Stimulated activated CD8-positive, alpha-beta memory T cell treated with anti-CD3 and anti-CD28 coated beads, Interleukin-4, amount 100 ng/mL, for 24 hours (primary cell): Measurements from ENCODE around the gene RASA4B.
"Not testable (repeated sequence)": the region's sequence is repeated elsewhere in the genome, so short reads cannot be mapped to it uniquely, and the experiment has no call there.

Experiments
- DNase-seq: peaks from one replicate; pipeline ENCODE4 v3.0.0-alpha.2; 2020; ENCODE audit warnings: low read depth

Gene RASA4B

DNA sequence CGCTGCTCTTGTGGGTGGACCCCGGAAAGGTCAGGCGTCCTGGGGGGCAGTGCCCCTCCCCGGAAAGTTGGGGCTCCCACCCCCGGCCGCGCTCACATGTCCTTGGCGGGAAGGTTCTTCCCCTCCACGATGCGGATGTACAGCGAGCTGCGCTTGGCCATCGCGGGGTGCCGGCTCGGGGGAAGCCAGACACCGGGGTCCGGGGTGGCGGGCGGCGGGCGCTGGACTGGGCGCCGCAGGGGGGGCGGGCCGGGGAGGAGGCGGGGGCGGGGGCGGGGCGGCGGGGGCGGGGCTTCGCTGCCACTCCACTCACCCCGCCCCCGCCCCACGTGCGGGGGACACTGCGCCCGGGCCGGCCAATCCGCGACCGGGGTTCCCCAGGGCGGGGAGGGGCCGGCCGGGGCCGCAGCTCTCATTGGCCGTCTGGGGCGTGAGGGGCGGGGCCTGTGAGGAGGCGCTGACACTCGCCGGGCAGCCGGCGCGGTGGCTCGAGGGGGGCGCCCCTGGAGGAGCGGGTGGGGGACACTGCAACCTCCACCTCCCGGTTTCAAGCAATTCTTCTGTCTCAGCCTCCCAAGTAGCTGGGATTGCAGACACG, at the start of gene RASA4B:
Gene RASA4B (minus strand): TSS at position 228 of the 598 bp plus-strand sequence. CDS start 67 bp downstream, at position 161.
- DNase-seq, result not testable (repeated sequence)

DNA sequence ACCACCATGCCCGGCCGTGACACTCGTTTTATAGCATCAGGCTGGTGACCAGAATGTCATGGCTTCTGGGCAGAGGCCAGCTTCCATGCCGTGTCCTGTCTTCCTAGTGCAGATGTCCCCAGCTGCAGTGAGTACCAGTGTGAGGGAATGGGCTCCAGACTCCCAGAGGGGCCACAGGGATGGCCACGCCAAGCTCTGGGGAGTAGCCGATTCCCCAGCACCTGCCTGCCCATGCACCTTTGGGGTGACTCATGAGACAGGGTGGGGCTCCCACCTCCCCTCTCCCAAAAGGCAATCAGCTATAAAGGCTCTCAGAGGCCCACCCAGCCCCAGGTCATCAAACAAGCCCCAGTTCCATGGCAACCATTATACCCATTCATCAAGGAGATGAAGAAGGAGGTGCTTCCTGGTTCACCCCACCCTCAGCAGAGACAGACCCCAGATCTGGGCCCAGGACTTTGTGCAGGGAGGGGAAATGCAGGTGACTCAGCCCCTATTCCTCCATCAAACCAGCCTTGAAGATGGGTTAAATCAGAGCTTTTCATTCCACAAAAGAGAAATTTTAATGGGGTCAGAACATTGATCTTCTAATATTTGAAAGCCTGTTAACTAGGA, 33.3 kb upstream of the RASA4B start, which contains the start of gene SPDYE2:
Gene SPDYE2 (plus strand): TSS at position 419 of the 615 bp plus-strand sequence. CDS start 2,030 bp downstream, outside the sequence.
- DNase-seq, result not testable (repeated sequence)

DNA sequence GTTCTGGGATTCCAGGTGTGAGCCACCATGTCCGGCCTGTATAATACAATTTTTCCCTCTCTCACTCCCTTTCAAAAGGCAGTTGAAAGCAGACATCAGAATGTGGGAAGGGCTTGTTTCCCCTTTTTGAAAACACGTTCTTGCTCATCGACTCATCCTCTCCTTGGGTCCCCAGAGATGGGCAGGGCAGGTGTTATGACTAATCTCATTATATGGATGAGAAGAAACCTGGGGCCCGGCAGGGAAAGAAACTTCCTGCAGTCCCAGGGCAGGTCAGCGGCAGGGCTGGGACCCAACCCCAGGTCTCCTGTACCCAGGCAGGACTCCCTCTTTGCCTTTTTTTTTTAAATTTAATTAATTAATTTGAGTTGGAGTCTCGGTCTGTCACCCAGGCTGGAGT, 28.8 kb upstream of the RASA4B start:
- not testable (repeated sequence) for DNase-seq

DNA sequence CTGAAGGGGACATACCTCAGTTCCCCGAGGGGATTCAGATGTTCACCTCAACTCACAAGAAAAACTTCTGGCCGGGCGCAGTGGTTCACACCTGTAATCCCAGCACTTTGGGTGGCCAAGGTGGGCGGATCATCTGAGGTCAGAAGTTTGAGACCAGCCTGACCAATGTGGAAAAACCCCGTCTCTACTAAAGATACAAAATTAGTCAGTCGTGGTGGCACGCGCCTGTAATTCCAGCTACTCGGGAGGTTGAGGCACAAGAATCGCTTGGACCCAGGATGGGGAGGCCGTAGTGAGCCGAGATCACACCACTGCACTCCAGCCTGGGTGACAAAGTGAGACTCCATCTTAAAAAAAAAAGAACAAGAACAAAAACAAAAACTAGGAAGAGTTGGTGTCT, 27.7 kb upstream of the RASA4B start:
- not testable (repeated sequence) for DNase-seq

DNA sequence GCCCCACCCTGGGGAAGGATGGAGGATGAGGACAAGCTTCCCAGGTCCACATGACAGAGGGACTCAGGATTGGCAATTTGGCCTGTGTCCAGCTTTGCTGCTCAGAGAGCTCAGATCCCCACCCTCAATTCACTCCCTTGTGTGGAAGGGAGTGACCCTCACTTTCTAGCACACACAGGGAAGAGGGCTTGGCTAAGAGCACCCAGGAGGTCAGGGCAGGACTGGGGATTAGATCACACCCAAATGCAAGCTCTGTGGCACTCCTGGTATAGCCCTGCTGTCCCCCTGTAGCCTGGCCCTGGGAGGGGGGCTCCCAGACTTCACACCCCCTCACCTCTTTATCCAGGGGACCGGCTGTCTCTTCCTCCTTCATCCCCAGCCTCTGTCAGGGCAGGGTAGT, 26.8 kb upstream of the RASA4B start:
- DNase-seq, result not testable (repeated sequence)

DNA sequence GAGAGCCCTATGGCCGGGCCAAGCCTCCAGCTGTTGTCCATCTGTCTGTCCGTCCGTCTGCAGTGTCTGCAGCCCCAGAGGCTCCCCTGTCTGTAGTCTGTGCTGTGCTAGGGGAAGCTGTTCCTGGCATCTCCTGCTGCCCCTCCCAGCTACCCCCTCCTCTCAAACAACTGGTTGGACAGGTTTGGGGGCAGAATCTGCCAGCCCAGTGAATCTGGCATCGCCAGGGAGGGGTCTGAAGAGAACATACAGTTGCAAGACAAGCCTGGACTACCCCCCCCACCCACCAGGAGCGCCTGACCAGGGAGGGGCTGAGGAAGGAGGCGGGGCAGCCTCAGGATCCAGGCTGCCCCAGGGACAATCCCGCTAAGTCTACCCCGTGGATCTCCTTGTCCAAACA, 26.0 kb upstream of the RASA4B start, which contains the start of gene UPK3BL2:
Gene UPK3BL2 (minus strand): TSS at position 101 of the 400 bp plus-strand sequence. CDS start 60 bp downstream, at position 41.
- DNase-seq, result not testable (repeated sequence)

DNA sequence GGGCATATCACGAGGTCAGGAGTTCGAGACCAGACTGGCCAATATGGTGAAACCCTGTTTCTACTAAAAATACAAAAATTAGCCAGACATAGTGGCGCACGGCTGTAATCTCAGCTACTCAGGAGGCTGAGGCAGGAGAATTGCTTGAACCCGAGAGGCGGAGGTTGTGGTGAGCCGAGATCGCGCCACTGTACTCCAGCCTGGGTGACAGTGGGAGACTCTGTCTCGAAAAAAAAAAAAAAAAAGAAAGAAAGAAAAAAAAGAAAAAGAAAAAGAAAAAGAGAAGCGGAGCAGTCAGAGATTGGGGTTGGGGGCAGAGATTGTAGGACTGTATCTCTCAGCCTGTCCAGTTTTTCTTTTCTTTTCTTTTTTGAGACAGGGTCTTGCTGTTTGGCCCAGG, 25.2 kb upstream of the RASA4B start:
- not testable (repeated sequence) for DNase-seq

DNA sequence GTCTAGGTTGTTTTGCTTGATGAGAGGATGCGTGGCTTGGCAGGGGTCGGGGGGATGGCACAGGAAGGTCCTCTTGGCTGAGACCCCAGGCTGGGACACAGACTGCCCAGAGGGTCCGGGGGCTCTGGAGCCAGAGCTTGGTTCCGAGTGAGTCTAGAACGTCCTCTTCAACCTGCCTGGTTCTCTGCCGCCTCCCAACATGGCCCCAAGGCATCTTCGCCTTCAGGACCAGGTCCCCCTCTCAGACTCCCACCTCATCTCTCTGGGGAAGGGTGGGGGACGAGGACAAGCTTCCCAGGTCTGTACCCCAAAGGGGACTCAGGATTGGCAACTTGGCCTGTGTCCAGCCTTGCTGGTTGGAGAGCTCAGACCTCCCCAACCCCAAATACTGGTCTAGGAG, 24.5 kb upstream of the RASA4B start:
- DNase-seq, result not testable (repeated sequence)

DNA sequence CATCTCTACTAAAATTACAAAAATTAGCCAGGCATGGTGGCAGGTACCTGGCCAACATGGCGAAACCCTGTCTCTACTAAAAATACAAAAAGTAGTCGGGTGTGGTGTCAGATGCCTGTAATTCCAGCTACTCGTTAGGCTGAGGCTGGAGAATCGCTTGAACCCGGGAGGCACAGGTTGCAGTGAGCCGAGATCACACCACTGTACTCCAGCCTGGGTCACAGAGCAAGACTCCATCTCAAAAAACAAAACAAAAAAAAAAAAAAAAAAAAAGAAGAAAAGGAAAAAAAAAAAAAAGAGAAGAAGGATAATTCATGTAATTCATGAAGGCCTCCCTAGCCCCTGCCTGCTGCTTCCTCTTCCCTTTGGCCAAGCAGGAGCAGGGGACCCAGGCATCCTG, 23.0 kb upstream of the RASA4B start:
- not testable (repeated sequence) for DNase-seq

DNA sequence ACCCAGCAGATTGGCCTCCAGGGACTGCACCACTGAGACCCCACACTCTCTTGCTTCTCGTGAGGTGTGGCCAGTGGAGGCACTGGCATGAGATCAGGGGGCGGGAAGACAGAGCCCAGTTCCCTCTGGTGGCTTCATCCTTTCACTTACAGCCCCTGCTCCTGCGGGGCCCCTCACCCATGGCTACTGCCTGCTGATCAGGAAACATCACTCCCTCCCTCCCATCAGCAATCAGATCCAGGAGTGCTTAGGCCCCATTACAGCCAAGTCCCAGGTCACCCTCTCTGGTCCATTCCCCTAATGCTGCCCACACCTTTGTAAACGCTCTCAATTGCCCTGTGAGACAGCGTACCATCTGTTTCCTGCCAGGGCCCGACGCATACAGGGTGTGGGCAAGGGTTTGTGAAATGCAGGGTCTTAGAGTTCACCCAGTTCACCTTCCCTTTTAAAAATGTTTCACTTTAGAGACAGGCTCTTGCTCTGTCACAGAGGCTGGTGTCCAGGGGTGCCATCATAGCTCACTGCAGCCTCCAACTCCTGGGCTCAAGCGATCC, 17.6 kb upstream of the RASA4B start:
- not testable (repeated sequence) for DNase-seq

DNA sequence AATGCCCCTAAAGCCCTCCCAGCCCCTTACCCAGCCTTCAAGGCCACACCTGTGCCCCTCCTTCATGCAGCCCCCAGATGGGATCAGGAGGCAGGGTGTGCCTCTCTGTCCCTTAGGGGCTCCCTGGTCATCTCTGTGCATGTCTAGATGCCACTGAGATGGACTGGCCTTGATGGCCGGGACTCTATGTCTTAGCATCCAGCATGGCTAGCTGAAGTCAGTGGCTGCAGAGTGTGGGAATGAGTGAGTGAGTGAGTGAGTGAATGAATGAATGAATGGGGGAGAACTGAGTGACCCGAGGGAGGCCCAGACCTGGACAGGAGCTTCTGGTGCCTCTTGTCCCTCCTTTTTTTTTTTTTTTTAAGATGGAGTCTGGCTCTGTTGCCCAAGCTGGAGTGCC, 14.6 kb upstream of the RASA4B start:
- DNase-seq, result not testable (repeated sequence)

DNA sequence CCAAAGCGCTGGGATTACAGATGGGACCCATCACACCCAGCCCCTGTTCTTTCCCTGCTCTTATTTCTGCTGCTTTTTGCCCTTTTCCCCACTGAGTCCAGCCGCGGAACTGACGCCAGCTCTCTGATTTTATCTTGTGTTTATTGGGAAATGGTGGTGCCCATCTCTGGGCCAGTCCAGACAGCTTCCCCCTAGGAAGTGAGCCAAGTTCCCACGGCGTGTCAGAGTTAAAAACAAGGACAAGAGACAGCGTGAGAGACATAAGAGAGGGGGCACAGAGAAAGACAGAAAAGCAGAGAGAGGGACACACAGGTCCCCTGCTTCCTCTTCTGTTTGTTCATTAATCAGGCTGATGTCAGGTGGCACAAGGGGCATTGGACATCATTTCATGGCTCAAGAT, 14.0 kb upstream of the RASA4B start:
- DNase-seq, result not testable (repeated sequence)

DNA sequence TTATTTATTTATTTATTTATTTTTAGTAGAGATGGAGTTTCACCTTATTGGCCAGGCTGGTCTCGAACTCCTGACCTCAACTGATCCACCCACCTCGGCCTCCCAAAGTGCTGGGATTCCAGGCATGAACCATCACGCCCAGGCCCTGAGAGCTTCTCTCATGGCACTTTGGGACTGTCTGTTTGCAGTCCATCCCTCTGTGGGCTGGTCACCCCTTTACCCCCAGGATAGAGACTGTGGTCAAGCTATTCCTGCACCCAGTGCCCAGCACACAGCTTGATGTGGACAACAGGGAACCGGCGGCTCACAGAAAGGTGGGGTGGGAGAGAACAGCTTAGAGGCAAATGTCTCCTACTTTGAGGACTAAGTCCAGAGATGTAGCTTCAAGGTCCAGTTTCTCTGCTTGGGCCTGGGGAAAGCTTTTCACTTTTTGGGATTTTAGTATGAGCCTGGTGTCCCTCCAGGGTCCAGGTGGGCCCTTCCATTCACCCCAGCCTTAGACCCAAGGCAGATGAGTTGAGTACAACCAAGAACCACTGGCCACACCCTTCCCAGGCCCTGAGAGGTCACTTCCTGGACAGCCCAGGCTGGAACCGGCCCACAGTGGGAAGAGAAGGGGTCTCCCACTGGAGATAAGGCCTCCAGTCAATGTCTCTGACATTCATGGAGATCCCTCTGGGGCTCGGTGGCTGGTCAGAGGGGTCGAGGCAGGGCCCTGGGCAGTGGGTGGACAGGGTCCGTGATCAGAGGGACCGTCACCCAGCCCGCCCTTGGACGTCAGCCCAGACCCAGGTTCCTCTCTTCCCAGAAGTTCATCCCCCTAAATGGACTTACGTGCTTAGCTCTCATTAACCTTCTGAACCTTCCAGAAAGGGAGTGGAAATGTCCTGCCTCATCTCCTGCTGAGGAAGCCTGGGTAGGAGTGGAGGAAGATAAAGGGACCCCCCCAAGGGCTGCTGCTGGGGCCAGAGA, 10.5 kb upstream of the RASA4B start:
- DNase-seq, result not testable (repeated sequence)

DNA sequence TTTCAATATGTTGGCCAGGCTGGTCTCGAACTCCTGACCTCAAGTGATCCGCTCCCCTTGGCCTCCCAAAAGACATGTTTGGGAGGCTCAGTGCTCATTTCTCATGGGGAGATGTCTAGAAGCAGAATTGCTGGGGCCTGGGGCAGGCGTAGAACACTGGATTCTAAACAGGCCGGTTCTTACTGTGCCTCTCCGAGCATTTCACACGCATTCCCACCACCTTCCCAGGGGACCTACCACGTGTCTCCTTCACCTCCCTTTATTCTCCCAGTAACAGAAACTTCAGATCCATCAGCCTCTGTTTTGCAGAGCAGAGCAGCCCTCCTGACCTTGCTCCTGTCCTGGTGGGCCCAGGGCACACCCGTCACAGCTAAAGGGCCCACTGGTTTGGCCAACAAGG, 9.6 kb upstream of the RASA4B start:
- not testable (repeated sequence) for DNase-seq

DNA sequence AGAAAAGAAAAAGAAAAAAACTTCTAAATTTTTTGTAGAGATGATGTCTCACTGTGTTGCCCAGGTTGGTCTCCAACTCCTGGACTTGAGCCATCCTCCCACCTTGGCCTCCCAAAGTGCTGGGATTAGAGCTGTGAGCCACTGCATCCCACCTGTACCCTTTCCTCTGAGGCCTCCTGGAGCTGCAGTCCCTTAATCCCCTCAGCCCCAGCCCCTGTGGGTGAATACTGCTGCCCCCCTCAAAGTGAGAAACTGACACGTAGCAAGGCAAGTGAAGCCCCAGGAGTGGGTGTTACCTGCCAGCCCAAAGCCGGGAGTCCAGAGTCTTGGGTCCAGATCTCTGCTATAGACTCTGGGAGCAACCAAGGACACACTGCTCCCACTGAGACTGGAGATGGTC, 7.2 kb upstream of the RASA4B start:
- DNase-seq, result not testable (repeated sequence)

DNA sequence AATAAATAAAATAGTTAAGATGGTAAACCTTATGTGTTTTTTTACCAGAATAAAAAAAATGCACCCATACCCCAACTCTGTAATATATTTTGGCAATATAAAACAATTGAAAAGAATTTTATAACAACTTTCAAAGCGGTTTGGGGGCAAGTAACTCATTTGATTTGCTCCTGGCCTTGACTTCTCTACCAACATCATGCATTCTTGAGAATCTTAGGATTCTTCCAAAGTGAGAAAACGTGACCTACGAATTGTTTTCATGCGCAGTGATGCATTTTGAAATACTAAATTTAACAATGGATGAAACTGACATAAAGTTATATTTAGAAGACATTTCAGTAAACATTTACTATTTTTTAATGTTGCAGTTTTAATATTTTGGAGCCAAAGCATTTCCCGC, 3.2 kb upstream of the RASA4B start:
- not testable (repeated sequence) for DNase-seq

DNA sequence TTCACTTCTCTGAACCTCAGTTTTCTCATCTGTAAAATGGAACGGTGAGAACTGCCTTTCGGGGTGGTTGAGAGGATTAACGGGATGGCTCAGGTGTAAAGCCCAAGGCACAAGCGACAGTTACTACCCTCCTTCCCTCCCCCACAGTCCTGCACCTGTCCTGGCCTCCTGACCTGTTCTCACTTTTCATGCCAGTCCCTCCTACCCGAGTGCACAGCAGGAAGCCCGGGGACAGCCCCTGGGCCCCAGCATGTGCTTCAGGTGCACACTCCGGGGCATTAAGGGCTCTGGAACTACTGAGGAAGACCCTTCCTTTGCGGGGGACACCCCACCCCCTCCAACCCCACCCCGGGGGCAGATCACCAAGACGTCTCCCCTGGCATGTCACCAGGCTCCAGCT, 626 bp downstream of the RASA4B start:
- DNase-seq, result not testable (repeated sequence)

DNA sequence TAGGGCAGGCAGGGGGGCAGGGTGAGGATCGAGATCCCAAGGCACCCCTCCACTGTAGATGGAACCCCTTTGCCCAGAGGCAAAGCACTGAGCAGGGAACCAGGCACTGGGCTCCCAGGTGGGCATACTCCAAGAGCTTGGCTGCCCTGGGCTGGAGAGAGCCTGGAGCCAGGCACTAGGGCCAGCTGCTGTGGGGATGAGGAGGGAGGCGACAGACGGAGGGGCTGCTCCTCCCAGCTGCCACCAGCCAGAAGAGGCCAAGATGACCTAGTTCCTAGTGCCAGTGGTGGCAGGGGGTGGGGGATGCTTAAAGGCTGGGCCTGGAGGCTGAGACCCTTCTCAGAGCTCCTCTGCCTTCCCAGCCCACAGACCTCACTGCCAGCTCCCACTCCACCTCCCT, 1.7 kb downstream of the RASA4B start:
- not testable (repeated sequence) for DNase-seq

DNA sequence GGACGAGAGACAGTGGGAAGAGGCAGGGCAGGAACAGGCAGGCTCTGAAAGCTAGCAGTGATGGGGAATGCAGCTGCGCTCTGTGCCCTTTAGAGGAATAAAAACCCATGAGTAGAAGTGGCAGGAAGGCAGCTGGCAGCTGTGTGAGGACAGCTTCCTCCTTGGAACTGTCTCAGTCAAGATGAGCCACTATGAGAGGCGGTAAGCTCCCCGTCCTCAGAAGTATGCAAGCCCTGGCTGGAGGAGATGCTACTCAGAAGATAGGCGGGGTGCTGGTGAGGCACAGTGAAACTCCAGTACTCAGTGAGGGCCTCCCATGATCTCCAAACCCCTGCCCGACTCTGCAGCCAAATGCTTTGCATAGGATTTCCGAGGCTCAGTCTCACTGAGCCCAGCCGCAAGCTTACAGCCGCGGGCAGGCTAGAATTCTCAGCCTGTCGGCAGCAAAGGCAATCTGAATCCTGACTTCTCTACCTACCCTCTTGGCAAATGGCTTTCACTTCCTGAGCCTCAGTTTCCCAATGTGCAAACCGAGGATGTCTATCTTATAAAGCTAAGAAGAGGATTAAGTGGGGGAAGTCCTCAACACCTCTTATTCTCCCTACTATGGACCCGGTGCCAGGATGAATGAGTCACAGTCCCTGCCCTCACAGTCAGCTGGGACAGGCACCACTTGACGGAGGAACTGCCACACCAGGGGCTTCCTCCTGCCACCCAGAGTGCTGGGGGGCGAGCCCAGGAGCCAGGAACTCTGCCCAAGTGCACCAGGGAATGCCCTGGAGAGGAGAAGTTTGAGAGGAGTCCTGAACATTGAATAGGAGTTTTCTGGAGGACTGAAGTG, 2.5 kb downstream of the RASA4B start:
- DNase-seq, result not testable (repeated sequence)

DNA sequence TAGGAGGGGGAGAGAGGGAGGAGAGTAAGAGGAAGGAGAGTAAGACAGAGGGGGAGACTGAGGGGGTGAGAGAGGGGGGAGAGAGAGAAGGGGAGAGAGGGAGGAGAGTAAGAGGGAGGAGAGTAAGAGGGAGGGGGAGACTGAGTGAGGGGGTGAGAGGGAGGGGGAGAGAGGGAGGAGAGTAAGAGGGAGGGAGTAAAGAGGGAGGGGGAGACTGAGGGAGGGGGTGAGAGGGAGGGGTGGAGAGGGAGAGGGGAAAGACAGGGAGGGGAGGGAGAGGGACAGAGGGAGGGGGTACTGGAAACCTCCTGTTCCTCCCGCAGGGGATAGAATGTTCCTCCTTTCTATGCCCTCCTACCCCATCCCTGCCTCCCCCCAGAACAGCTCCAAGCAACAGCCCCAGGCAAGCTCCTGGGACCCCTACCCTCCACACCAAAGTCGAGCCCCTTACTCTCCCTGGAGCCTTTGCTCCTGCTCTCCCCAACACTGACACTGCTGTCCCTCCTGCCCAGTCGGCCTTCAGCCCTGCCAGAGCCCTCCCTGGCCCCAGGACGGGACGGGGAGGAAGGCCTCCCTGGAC, 4.8 kb downstream of the RASA4B start:
- DNase-seq, result not testable (repeated sequence)
